CD4-positive, alpha-beta T cell treated with Interleukin-2 at 100 ng/mL for 4 hours (primary cell): ENCODE results near the gene FAIM.
"Not testable (repeated sequence)": the region's sequence is repeated elsewhere in the genome, so short reads cannot be mapped to it uniquely, and the experiment has no call there.

Source experiments
- DNase-seq: peaks from one replicate; pipeline ENCODE4 v3.0.0-alpha.2; 2020; ENCODE audit warnings: low spot score

Gene FAIM

GRCh38 chr3:138680974-138681373, 72.4 kb downstream of the FAIM start:
- not testable (repeated sequence) for DNase-seq

- no peak for DNase-seq
Observed at GRCh38 chr3:138681463-138682220, 73.1 kb downstream of the FAIM start.

GRCh38 chr3:138682648-138683047, 74.1 kb downstream of the FAIM start:
- no peak for DNase-seq
